GM12864 (cell line): ENCODE measurements around the gene PLEKHB2.
A peak's percentile ranks its signal among the peaks of the same experiment; 100 is the strongest.

Experiments
- DNase-seq: peaks from one replicate; pipeline ENCODE4 v3.0.0-alpha.2; 2011; ENCODE audit warnings: low read depth
- H3K4me3 ChIP-seq: 2 replicates; pipeline ENCODE4 v1.5.1; 2011; ENCODE audit warnings: mild to moderate bottlenecking, low read depth, low read length, control low read depth
- CTCF ChIP-seq: IDR thresholded peaks from 2 replicates; pipeline ENCODE4 v1.5.1; 2011; ENCODE audit warnings: low read depth, mild to moderate bottlenecking, moderate library complexity, low read length, control low read depth, inconsistent platforms; ENCODE audit errors: missing control alignments

The PLEKHB2 gene

GRCh38 chr2:131105156-131105949 lies at the start of gene PLEKHB2:
PLEKHB2 (plus strand) TSS chr2:131105336; CDS start chr2:131120942, 15,606 bp downstream.
- TF ChIP-seq CTCF: no peak
- DNase-seq: peak; percentile 67
- H3K4me3 ChIP-seq: peak within 1 kb of the TSS; percentile 96

- DNase-seq: no peak
- H3K4me3 ChIP-seq: no peak overlapping the region
- no peak for TF ChIP-seq CTCF
Measured at GRCh38 chr2:131056204-131056931, 48.8 kb upstream of the PLEKHB2 start.

- no peak for DNase-seq
- no peak for TF ChIP-seq CTCF
- H3K4me3 ChIP-seq: no peak overlapping the region
Measured at GRCh38 chr2:131056932-131057287, 48.2 kb upstream of the PLEKHB2 start.

- no peak for DNase-seq
- no peak overlapping the region for H3K4me3 ChIP-seq
Measured at GRCh38 chr2:131058214-131058843, 46.8 kb upstream of the PLEKHB2 start.

GRCh38 chr2:131058920-131059319 lies 46.2 kb upstream of the PLEKHB2 start:
- no peak for DNase-seq
- TF ChIP-seq CTCF: no peak
- no peak overlapping the region for H3K4me3 ChIP-seq

More at GRCh38 chr2:131058214-131058843, 46.8 kb upstream of the PLEKHB2 start:
- no peak for TF ChIP-seq CTCF

- no peak for DNase-seq
Measured at GRCh38 chr2:131063501-131064283, 41.4 kb upstream of the PLEKHB2 start.

More at GRCh38 chr2:131063501-131064283, 41.4 kb upstream of the PLEKHB2 start:
- TF ChIP-seq CTCF: no peak
- H3K4me3 ChIP-seq: no peak overlapping the region
